ENCODE data around the gene GIT2. TPM values are rescaled to one million over a fixed set of nuclear protein-coding genes. Genes with fewer than 3 reads are reported as not detected.

Gene GIT2
- total and polyA plus RNA-seq, 2 of the 13 experiments (the other 11 are each of a cell fraction or from before 2014, with no cell fraction given), result 18.4 to 19.8 TPM

DNA sequence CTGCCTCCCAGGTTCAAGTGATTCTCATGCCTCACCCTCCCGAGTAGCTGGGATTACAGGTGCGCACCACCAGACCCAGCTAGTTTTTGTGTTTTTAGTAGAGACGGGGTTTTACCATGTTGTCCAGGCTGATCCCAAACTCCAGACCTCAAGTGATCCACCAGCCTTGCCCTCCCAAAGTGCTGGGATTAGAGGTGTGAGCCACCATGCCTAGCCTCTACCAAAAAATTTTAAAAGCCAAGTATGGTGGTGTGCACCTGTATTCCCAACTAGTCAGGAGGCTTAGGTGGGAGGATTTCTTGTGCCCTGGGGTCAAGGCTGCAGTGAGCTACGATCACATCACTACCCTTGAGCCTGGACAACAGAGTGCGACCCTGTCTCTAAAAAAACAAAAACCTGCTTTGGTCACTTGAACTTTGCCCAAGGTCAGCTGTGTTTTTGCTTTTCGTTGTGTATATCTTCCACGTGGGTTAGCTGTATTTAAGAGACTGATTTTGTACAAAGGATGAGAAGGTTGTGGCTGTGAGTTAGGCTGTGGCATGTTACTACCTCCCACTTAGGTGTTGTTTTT, 39.5 kb upstream of the GIT2 start (continued):
- TF ChIP-seq, protein P1, sequence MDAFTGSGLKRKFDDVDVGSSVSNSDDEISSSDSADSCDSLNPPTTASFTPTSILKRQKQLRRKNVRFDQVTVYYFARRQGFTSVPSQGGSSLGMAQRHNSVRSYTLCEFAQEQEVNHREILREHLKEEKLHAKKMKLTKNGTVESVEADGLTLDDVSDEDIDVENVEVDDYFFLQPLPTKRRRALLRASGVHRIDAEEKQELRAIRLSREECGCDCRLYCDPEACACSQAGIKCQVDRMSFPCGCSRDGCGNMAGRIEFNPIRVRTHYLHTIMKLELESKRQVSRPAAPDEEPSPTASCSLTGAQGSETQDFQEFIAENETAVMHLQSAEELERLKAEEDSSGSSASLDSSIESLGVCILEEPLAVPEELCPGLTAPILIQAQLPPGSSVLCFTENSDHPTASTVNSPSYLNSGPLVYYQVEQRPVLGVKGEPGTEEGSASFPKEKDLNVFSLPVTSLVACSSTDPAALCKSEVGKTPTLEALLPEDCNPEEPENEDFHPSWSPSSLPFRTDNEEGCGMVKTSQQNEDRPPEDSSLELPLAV (CRISPR knock-in tag; conservative IDR thresholded peaks at IDR 0.05; ENCODE audit: low read depth), result no peak
- no peak for TF ChIP-seq ZNF629 (CRISPR knock-in tag; conservative IDR thresholded peaks at IDR 0.05)
- TF ChIP-seq FOXK1 (CRISPR knock-in tag; IDR thresholded peaks at IDR 0.05; ENCODE audit: borderline replicate concordance, low read depth), result peak; percentile 86; the same call in 1 of the 2 replicates
- TF ChIP-seq, protein P2, sequence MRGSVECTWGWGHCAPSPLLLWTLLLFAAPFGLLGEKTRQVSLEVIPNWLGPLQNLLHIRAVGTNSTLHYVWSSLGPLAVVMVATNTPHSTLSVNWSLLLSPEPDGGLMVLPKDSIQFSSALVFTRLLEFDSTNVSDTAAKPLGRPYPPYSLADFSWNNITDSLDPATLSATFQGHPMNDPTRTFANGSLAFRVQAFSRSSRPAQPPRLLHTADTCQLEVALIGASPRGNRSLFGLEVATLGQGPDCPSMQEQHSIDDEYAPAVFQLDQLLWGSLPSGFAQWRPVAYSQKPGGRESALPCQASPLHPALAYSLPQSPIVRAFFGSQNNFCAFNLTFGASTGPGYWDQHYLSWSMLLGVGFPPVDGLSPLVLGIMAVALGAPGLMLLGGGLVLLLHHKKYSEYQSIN (CRISPR knock-in tag; IDR thresholded peaks at IDR 0.05; ENCODE audit: borderline replicate concordance), result no peak
- peak; percentile 21; the same call in 1 of the 2 replicates for TF ChIP-seq TCF7 (IDR thresholded peaks at IDR 0.05; ENCODE audit: low read depth)
- no peak for TF ChIP-seq REL (CRISPR knock-in tag; conservative IDR thresholded peaks at IDR 0.05)
- no peak for TF ChIP-seq ZNF556 (CRISPR knock-in tag; IDR thresholded peaks at IDR 0.05; ENCODE audit: borderline replicate concordance)
- TF ChIP-seq, protein P3, sequence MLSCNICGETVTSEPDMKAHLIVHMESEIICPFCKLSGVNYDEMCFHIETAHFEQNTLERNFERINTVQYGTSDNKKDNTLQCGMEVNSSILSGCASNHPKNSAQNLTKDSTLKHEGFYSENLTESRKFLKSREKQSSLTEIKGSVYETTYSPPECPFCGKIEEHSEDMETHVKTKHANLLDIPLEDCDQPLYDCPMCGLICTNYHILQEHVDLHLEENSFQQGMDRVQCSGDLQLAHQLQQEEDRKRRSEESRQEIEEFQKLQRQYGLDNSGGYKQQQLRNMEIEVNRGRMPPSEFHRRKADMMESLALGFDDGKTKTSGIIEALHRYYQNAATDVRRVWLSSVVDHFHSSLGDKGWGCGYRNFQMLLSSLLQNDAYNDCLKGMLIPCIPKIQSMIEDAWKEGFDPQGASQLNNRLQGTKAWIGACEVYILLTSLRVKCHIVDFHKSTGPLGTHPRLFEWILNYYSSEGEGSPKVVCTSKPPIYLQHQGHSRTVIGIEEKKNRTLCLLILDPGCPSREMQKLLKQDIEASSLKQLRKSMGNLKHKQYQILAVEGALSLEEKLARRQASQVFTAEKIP (CRISPR knock-in tag; IDR thresholded peaks at IDR 0.05; ENCODE audit: borderline replicate concordance), result no peak
- no peak for TF ChIP-seq MTA1 (CRISPR knock-in tag; IDR thresholded peaks at IDR 0.05; ENCODE audit: borderline replicate concordance)
- TF ChIP-seq, protein P4, sequence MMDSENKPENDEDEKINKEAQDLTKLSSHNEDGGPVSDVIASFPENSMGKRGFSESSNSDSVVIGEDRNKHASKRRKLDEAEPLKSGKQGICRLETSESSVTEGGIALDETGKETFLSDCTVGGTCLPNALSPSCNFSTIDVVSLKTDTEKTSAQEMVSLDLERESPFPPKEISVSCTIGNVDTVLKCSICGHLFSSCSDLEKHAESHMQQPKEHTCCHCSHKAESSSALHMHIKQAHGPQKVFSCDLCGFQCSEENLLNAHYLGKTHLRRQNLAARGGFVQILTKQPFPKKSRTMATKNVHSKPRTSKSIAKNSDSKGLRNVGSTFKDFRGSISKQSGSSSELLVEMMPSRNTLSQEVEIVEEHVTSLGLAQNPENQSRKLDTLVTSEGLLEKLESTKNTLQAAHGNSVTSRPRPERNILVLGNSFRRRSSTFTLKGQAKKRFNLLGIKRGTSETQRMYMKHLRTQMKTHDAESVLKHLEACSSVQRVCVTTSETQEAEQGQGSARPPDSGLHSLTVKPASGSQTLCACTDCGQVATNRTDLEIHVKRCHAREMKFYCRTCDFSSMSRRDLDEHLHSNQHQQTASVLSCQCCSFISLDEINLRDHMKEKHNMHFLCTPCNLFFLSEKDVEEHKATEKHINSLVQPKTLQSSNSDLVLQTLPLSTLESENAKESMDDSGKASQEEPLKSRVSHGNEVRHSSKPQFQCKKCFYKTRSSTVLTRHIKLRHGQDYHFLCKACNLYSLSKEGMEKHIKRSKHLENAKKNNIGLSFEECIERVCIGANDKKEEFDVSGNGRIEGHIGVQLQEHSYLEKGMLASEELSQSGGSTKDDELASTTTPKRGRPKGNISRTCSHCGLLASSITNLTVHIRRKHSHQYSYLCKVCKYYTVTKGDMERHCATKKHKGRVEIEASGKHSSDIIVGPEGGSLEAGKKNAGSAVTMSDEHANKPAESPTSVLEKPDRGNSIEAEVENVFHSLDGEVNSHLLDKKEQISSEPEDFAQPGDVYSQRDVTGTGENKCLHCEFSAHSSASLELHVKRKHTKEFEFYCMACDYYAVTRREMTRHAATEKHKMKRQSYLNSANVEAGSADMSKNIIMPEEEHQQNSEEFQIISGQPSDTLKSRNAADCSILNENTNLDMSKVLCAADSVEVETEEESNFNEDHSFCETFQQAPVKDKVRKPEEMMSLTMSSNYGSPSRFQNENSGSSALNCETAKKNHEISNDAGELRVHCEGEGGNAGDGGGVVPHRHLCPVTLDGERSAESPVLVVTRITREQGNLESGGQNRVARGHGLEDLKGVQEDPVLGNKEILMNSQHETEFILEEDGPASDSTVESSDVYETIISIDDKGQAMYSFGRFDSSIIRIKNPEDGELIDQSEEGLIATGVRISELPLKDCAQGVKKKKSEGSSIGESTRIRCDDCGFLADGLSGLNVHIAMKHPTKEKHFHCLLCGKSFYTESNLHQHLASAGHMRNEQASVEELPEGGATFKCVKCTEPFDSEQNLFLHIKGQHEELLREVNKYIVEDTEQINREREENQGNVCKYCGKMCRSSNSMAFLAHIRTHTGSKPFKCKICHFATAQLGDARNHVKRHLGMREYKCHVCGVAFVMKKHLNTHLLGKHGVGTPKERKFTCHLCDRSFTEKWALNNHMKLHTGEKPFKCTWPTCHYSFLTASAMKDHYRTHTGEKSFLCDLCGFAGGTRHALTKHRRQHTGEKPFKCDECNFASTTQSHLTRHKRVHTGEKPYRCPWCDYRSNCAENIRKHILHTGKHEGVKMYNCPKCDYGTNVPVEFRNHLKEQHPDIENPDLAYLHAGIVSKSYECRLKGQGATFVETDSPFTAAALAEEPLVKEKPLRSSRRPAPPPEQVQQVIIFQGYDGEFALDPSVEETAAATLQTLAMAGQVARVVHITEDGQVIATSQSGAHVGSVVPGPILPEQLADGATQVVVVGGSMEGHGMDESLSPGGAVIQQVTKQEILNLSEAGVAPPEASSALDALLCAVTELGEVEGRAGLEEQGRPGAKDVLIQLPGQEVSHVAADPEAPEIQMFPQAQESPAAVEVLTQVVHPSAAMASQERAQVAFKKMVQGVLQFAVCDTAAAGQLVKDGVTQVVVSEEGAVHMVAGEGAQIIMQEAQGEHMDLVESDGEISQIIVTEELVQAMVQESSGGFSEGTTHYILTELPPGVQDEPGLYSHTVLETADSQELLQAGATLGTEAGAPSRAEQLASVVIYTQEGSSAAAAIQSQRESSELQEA (CRISPR knock-in tag; IDR thresholded peaks at IDR 0.05; ENCODE audit: not compliant biosample characterization), result no peak
- TF ChIP-seq ZNF773 (CRISPR knock-in tag; IDR thresholded peaks at IDR 0.05; ENCODE audit: borderline replicate concordance), result no peak
- TF ChIP-seq, protein P5, sequence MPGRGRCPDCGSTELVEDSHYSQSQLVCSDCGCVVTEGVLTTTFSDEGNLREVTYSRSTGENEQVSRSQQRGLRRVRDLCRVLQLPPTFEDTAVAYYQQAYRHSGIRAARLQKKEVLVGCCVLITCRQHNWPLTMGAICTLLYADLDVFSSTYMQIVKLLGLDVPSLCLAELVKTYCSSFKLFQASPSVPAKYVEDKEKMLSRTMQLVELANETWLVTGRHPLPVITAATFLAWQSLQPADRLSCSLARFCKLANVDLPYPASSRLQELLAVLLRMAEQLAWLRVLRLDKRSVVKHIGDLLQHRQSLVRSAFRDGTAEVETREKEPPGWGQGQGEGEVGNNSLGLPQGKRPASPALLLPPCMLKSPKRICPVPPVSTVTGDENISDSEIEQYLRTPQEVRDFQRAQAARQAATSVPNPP (CRISPR knock-in tag; IDR thresholded peaks at IDR 0.05), result no peak
- TF ChIP-seq ZNF724P (CRISPR knock-in tag; IDR thresholded peaks at IDR 0.05; ENCODE audit: borderline replicate concordance), result no peak
- no peak for TF ChIP-seq TCF7L2 (IDR thresholded peaks at IDR 0.05; ENCODE audit: low read depth, low read length)
- TF ChIP-seq PRPF4 (IDR thresholded peaks at IDR 0.05; ENCODE audit: low read depth, low read length, poor library complexity, severe bottlenecking), result no peak

Data from HepG2 (cell line).